COLO829 (cell line): ENCODE data around the gene PRKACB.
"Not testable (repeated sequence)": the region's sequence is repeated elsewhere in the genome, so short reads cannot be mapped to it uniquely, and the experiment has no call there.

Experiments used
- DNase-seq: peaks from one replicate; pipeline ENCODE4 v3.0.0; 2012; ENCODE audit warnings: low spot score

The PRKACB gene

GRCh38 chr1:84223751-84224432, 79.8 kb downstream of the PRKACB start:
- DNase-seq = no peak

- DNase-seq = no peak
Observed at GRCh38 chr1:84224905-84225304, 80.8 kb downstream of the PRKACB start.

DNA sequence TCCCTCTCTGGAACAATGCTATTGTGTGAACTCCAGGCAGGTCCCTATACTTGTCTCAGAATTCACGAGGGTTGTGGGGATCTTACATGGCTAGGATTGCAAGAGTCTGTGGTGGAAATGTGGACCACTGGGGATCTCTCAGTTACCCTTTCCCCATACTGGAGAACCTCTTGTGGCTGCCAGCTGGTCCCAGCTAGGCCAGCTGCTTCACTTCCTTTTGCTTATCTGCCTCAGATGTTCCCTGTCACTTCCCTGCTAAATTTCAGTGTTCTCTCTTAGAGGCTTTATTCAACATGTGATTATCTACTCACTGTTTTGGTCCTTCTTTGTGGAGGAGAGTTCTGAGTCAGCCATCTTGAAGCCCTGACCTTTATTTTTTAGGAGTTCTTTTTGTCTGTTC, 81.6 kb downstream of the PRKACB start:
- DNase-seq = no peak

DNA sequence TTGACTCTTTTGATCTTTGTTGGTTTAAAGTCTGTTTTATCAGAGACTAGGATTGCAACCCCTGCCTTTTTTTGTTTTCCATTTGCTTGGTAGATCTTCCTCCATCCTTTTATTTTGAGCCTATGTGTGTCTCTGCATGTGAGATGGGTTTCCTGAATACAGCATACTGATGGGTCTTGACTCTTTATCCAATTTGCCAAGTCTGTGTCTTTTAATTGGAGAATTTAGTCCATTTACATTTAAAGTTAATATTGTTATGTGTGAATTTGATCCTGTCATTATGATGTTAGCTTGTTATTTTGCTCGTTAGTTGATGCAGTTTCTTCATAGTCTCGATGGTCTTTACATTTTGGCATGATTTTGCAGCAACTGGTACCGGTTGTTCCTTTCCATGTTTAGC, 88.6 kb downstream of the PRKACB start:
- not testable (repeated sequence) for DNase-seq

DNA sequence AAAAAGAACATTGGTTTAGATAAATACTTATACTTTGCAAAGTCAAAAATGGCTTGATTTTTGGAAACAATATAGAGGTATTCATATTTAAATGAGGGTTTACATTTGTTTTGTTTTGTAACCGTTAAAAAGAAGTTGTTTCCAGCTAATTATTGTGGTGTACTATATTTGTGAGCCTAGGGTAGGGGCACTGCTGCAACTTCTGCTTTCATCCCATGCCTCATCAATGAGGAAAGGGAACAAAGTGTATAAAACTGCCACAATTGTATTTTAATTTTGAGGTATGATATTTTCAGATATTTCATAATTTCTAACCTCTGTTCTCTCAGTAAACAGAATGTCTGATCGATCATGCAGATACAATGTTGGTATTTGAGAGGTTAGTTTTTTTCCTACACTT, 92.2 kb downstream of the PRKACB start:
- no peak for DNase-seq

DNA sequence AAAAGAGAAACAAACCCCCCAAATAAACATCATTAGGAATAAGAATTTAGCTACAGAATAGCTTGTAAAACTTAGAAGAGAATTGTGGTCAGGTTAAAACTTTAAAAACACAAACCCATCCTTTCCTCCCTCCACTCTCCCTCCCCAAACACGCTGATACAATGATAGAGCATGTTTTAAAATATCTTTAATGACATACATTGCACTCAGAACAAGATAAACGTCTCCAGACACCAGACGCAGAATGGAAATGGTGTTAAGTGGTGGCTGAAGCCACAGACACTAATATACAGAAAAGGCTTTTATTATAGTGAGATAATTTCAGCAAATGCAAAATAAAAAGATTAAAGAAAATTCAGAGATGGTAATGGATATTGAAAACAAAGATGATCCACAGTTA, 98.6 kb downstream of the PRKACB start:
- DNase-seq = no peak

DNA sequence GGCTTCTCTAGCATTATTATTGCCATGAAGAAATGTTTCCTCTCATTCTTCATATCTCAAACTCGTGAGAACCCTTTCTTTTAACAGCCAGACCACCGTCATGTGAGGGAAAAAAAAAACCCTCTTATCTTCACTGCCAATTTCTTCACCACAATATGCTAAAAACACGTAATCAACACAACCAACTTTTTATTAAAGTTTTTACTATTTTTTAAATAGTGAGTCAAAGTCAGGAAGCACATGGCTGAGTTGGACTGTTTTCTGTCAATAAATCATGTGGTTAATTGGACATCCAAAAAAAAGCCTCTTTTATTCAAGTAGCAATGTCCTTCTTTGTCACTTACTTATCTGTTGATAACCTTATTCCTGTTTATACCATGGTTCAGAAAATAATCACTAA, 101.5 kb downstream of the PRKACB start:
- peak; percentile 46 for DNase-seq

- peak; percentile 9 for DNase-seq
Observed at GRCh38 chr1:84246213-84246612, 102.1 kb downstream of the PRKACB start.

DNA sequence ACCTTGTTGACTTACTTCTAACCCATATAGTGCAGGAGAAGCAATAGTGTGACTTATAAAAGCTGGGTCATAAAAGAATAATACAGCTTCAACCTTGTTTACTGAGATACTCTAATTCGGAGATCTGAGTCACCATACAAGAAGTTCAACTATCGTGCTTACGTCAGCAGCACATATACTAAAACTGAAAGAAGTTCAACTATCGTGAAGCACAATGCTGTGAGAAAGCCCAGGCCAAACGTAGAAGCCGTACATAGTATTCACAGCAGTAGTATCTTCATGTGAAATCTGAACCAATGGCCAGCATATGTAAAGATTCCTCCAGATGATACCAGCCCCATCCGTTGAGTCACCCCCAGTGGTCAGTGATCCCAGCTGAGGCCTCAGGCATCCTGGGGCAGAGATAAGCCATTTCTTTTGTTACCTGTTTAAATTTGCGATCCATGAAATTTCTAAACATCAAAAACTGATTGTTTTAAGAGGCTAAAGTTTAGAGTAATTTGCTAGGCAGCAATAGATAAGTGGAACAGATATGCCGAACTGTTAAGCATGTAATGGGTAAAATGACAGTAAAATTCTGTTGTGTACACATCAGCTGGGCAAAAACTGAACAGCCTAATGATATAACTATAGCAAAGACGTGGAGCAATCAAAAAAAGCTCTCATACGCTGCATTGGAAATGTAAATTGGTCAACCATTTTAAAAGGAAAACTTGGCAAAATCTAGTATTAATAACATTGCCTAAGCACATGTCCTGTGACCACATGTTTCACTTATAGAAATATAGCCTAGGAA, 103.6 kb downstream of the PRKACB start:
- DNase-seq = peak; percentile 37

GRCh38 chr1:84250668-84251067, 106.6 kb downstream of the PRKACB start:
- DNase-seq = no peak

GRCh38 chr1:84253036-84253435, 109.0 kb downstream of the PRKACB start:
- no peak for DNase-seq

DNA sequence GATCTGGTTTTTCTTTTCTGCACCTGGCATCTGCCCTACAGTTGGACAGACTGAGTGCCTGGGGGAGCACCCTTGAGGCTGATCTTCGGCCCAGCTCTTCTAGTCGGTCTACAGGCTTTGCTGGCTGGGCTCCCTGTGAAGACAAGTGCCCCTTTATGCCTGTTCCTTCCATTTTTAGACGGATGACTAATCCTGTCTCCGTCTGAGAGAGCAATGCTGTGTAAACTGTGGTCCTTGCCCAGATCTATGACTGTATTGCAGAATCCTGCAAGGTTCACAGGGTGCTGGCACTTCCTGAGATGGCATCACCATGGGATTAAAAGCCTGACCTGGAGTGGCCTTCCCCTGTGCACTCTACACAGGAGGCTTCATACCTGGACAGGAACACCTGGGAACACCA, 109.8 kb downstream of the PRKACB start:
- peak; percentile 90 for DNase-seq

DNA sequence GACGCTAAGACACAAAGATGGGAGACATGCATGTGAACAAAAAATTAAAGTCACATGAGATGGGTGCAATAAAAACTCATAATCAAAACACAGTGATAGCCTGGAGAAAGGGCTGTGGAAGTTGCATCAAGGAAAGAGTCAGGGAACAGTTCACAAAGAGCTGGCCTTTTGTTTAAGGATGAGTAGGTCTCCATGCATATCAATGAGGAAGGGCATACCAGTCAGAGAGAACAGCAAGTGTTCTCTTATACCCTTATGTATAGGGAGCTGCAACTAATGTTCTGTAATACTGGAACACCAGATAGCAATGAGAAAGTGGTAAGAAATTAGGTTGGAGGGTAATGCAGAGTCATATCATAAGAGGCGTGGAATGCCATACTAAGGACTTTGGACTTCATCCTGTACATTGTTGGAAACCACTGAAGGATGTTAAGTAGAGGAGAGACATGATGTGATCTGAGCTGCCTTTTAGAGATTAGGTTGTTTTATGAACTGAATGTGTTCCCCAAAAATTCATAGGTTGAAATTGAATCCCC, 110.7 kb downstream of the PRKACB start:
- peak; percentile 32 for DNase-seq

DNA sequence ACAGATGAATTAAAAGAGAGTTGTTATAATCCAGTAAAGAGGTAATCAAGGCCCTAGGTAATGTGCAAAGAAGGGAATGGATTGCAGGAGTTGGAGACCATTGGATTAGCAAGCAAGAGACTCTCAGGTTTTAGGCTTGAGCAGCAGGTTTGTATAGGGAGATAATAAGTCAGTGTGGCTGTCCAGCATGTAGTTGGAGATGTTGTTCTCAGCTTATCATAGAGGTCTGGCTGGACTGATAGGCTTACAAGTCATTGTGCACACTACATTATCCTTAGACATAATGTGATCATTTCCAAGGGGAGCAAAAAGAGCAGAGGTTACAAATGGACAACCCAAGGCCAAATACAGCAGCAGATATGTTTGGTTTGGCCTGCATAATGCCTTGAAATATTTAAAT, 111.5 kb downstream of the PRKACB start:
- DNase-seq = no peak

- DNase-seq = no peak
Observed at GRCh38 chr1:84257617-84258016, 113.5 kb downstream of the PRKACB start.

DNA sequence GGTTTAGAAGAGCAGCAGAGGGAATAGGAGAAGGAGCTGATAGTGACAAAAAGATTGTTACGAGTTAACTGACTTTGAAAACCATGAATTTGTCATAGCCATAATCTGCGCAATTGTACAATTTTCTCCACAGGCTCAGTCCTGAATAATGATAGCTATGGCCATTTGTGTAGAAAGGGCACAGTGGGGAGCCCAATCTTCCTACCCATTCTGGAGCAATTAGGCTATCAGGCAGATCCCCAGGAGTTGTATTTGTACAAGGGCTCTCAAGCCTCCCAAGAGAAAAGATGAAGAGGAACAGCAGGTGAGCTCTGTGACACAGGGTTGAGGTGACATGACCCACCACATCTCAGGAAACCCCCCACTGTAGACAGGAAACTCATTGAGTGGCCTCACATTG, 115.3 kb downstream of the PRKACB start:
- DNase-seq = no peak

- no peak for DNase-seq
Observed at GRCh38 chr1:84259989-84260388, 115.9 kb downstream of the PRKACB start.

- no peak for DNase-seq
Observed at GRCh38 chr1:84260852-84261518, 116.9 kb downstream of the PRKACB start.

- no peak for DNase-seq
Observed at GRCh38 chr1:84264961-84265360, 120.9 kb downstream of the PRKACB start.

GRCh38 chr1:84265867-84266266, 121.8 kb downstream of the PRKACB start:
- no peak for DNase-seq

DNA sequence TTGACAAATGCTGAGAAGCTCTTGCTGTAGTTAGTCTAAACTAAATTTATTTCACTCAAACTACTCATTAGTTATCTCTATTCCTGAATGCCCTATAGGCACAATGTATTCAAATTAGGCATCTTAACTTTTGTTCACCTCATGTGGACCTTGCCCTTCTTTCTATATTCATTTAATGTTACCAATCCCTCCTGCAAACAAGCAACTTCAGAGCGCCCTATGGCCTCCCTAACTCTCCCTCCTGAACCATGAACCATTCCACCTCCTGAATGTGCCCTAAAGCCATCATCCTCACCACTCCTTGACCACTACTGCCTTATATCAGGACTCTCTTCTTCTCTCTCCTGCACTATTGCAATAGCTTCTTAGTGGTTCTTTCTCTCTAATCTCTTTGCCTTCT, 122.7 kb downstream of the PRKACB start:
- DNase-seq = no peak

DNA sequence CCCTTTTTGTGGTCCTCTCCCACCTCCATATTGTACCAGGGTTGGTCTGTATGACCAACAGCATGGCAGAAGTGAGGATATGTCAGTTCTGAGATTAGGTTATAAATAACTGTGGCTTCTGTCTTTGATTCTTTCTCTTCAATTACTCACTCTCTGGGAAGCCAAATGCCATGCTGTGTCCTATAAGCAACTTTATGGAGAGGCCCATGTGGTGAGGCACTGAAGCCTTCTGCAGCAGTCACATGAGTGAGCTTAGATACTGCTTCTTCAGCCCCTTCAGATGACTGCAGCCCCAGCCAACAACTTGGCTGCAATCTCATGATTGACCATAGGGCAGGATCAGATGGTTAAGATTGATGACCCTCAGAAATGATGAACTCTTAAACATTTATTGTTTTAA, 123.4 kb downstream of the PRKACB start:
- no peak for DNase-seq

DNA sequence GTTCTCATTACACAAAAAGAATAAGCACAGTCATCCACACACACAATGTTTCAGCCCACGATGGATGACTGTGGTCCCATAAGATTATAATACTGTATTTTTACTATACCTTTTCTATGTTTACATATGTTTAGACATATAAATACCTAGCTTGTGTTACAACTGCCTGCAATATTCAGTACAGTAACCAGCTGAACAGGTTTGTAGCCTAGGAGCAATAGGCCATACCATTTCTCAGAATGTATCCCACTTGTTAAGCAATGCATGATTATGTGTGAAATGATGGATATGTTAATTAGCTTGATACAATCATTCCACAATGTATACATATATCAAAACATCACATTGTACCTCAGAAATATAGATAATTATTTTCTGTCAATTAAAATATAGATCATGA, 124.3 kb downstream of the PRKACB start:
- DNase-seq = no peak
